GM12891 (cell line): ENCODE measurements around the gene ISL2. TPM values are rescaled to one million over a fixed set of nuclear protein-coding genes. Genes with fewer than 3 reads are reported as not detected.
"Not testable (repeated sequence)": the region's sequence is repeated elsewhere in the genome, so short reads cannot be mapped to it uniquely, and the experiment has no call there.

Experiments used
- DNase-seq: peaks from one replicate; pipeline ENCODE4 v3.0.0; 2011; ENCODE audit warnings: low spot score; ENCODE audit not compliant: insufficient read length
- FAIRE-seq: peaks from 2 replicates; lab custom pipeline; 2011; peaks lifted over from hg19 to GRCh38; lab: Jason Lieb, UNC
- PAX5 ChIP-seq: IDR thresholded peaks from 2 replicates; pipeline ENCODE4 v1.6.1; 2011; ENCODE audit warnings: low read length, moderate library complexity, mild to moderate bottlenecking; ENCODE audit not compliant: insufficient read depth, severe bottlenecking
- POLR2A ChIP-seq: IDR thresholded peaks from 2 replicates; pipeline ENCODE4 v1.6.1; 2011; ENCODE audit warnings: low read depth, low read length, control low read depth
- POLR2AphosphoS5 ChIP-seq: IDR thresholded peaks from 2 replicates; pipeline ENCODE4 v1.6.1; 2011; ENCODE audit warnings: low read depth, low read length, control low read depth
- POU2F2 ChIP-seq: IDR thresholded peaks from 2 replicates; pipeline ENCODE4 v1.6.1; 2011; ENCODE audit warnings: low read depth, mild to moderate bottlenecking, control low read depth, low read length, moderate library complexity
- SPI1 ChIP-seq: IDR thresholded peaks from 2 replicates; pipeline ENCODE4 v1.6.1; 2011; ENCODE audit warnings: low read depth, low read length, control low read depth
- TAF1 ChIP-seq: IDR thresholded peaks from 2 replicates; pipeline ENCODE4 v1.6.1; 2011; ENCODE audit warnings: low read depth, low read length, control low read depth
- polyA plus RNA-seq: library from polyadenylated mRNA; unstranded; fragments of >200 nt; gene quantifications from one replicate; pipeline ENCODE4 v1.2.1, GENCODE V29; 2012; ENCODE audit warnings: low read depth, missing spikeins, inconsistent platforms; ENCODE audit not compliant: missing spikeins

The ISL2 gene
- 2.6 TPM for polyA plus RNA-seq

- TF ChIP-seq TAF1 (peak; percentile 21; the same call in 1 of the 2 replicates), SPI1 (peak; percentile 59), POLR2A (no peak), POLR2AphosphoS5 (0 out of 2 replicates have a peak, but pooled peaks have one; percentile 41)
- DNase-seq (peak; percentile 81), FAIRE-seq (peak; percentile 76)
Observed at GRCh38 chr15:76336254-76337058, at the start of gene ISL2. Gene ISL2 (plus strand): TSS chr15:76336773. CDS start chr15:76336884, 111 bp downstream.

- FAIRE-seq, result no peak
- no peak for TF ChIP-seq PAX5
- TF ChIP-seq POLR2AphosphoS5, result no peak
- TF ChIP-seq TAF1, result no peak
- no peak for TF ChIP-seq POLR2A
- TF ChIP-seq SPI1, result no peak
- TF ChIP-seq POU2F2, result no peak
- DNase-seq, result no peak
Observed at GRCh38 chr15:76289582-76289981, 47.0 kb upstream of the ISL2 start.

- TF ChIP-seq TAF1, result no peak
- TF ChIP-seq SPI1, result no peak
- no peak for TF ChIP-seq POLR2A
- TF ChIP-seq PAX5, result no peak
- TF ChIP-seq POU2F2, result no peak
- TF ChIP-seq POLR2AphosphoS5, result no peak
- DNase-seq (no peak), FAIRE-seq (no peak)
Observed at GRCh38 chr15:76293361-76293760, 43.2 kb upstream of the ISL2 start.

DNA sequence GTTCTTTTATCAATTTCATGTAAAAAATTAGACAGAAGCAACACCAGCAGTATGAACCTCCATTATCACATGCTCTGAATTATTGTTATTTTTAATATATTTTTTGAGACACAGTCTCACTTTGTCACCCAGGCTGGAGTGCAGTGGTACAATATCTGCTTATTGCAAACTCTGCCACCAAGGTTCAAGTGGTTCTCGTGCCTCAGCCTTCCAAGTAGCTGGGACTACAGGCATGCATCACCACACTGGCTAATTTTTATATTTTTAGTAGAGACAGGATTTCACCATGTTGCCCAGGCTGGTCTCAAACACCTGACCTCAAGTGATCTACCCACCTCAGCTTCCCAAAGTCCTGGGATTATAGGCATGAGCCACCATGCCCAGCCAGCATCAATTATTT is 42.1 kb upstream of the ISL2 start:
- not testable (repeated sequence) for FAIRE-seq, DNase-seq

GRCh38 chr15:76296849-76297248 is 39.7 kb upstream of the ISL2 start:
- no peak for FAIRE-seq
- no peak for DNase-seq
- TF ChIP-seq SPI1, result peak; percentile 33; the same call in 1 of the 2 replicates
- no peak for TF ChIP-seq POLR2A

- not testable (repeated sequence) for DNase-seq, FAIRE-seq
Observed at GRCh38 chr15:76297951-76298350, 38.6 kb upstream of the ISL2 start.

DNA sequence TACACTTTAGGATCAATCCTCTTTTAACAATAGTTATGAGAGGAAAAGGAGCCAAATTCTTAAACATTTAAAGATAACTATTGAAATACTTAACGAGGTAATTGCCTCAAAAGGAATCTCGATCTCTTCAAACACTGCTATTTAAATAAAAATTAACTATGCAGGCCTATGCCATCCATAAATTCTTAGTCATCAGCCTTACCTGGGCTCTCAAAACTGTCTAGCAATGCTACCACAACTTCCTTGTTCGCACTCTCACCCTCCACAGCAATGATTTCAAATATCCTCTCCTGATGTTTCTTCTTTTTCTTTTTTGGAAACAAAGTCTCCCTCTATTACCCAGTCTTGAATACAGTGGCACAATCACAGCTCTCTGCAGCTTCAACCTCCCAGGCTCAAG is 37.6 kb upstream of the ISL2 start:
- TF ChIP-seq POLR2AphosphoS5 (no peak), POU2F2 (no peak), PAX5 (no peak), POLR2A (no peak), SPI1 (no peak), TAF1 (no peak)
- DNase-seq, result no peak
- FAIRE-seq, result no peak

DNA sequence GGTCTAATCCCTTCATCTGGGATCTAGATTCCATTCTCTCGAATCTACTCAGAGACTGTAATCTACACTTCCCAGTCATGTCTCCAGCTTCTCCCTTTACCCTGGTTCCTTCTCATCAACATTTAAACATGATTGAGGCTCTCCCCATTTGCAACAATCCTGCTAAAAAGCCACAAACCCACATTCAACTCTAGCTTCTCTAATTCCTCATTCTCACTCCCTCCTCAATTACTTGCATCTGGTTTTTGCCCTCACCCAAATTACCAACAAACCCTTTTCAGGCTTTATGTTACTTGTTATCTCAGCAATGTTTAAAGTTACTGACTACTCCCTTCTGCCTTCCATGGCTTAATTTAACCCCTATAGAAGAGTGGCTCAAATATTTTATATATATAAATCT is 36.8 kb upstream of the ISL2 start:
- no peak for DNase-seq

GRCh38 chr15:76303909-76304308 is 32.7 kb upstream of the ISL2 start:
- TF ChIP-seq SPI1 (no peak), PAX5 (no peak), POLR2AphosphoS5 (no peak), TAF1 (no peak), POLR2A (no peak), POU2F2 (no peak)
- DNase-seq (no peak), FAIRE-seq (peak; percentile 28)

More for the DNA sequence above, 36.8 kb upstream of the ISL2 start:
- FAIRE-seq, result no peak
- no peak for TF ChIP-seq POLR2AphosphoS5
- no peak for TF ChIP-seq POLR2A
- TF ChIP-seq SPI1, result no peak
- TF ChIP-seq TAF1, result no peak
- TF ChIP-seq POU2F2, result no peak
- TF ChIP-seq PAX5, result no peak

DNA sequence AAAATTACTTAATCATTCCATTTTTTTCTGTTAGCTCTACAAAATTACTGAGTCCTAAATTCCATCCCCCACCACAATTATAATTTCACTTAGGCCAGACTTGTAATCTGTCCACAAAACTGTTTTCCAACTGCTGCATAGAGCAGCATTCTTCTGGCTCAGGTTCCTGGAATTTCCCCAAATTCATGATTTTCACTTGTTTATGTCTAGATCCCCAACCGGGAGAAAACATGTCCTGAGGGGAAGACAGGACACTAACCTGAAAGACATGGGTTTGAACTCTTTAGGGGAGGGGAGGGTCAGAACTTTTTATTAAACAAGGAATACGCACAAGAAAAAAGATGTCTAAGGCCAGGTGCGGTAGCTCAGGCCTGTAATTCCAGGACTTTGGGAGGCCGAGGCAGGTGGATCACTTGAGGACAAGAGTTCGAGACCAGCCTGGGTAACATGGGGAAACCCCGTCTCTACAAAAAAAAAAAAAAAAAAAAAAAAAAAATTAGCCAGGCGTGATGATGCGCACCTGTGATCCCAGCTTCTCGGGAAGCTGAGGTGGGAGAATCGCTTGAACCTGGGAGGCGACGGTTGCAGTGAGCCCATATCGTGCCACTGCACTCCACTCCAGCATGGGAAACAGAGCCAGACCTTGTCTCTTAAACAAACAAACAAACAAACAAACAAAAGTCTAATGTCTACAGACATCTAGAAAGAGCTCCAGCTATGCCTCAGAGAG is 26.8 kb upstream of the ISL2 start:
- no peak for TF ChIP-seq PAX5
- TF ChIP-seq POU2F2, result no peak
- DNase-seq, result no peak
- no peak for FAIRE-seq
